Activated B cell treated with CpG ODN at 0.5 μM for 24 hours (primary cell): ENCODE measurements around the gene GRM8. TPM values are rescaled to one million over a fixed set of nuclear protein-coding genes. Genes with fewer than 3 reads are reported as not detected.

Source experiments
- ATAC-seq: fragments of 200-7000 bp; cut with Tn5 transposase; one replicate; pipeline ENCODE4 v1.10.0; 2021; ENCODE audit warnings: low read depth, mild to moderate bottlenecking, moderate library complexity
- CTCF ChIA-PET: fragments of 350-600 bp; sonication (Branson Sonifier 250); formaldehyde crosslinking; loops from one replicate; lab custom pipeline; 2021; ENCODE audit warnings: antibody characterized with exemption; lab: Charles Lee
- POLR2A ChIA-PET: fragments of 350-600 bp; sonication (Branson Sonifier 250); formaldehyde crosslinking; loops from one replicate; lab custom pipeline; 2021; ENCODE audit warnings: antibody characterized with exemption; lab: Charles Lee
- DNase-seq: peaks from one replicate; pipeline ENCODE4 v3.0.0; 2022
- H3K27ac Mint-ChIP-seq: one replicate; pipeline ENCODE4 v1.8.0; 2020; ENCODE audit warnings: mixed read lengths
- H3K27me3 Mint-ChIP-seq: one replicate; pipeline ENCODE4 v1.8.0; 2021; ENCODE audit warnings: mixed read lengths
- H3K36me3 Mint-ChIP-seq: one replicate; pipeline ENCODE4 v1.8.0; 2021; ENCODE audit warnings: low read depth, mixed read lengths
- H3K4me1 Mint-ChIP-seq: one replicate; pipeline ENCODE4 v1.8.0; 2021; ENCODE audit warnings: mixed read lengths
- H3K4me3 Mint-ChIP-seq: one replicate; pipeline ENCODE4 v1.8.0; 2020; ENCODE audit warnings: mild to moderate bottlenecking, mixed read lengths
- H3K9me3 Mint-ChIP-seq: one replicate; pipeline ENCODE4 v1.8.0; 2020; ENCODE audit warnings: mixed read lengths
- intact Hi-C: fragments of 100-400 bp; cut with micrococcal nuclease; formaldehyde crosslinking; loops from one replicate; pipeline ENCODE4 v1.15.1; 2024
- total RNA-seq: library from RNA; stranded (reverse); gene quantifications from 2 replicates; pipeline ENCODE4 v1.2.3, GENCODE V29; 2022
- TF ChIP-seq, protein P1 (sequence below): fragments of 200-600 bp; IDR thresholded peaks from one replicate; pipeline ENCODE4 v1.8.0; 2022; ENCODE audit warnings: antibody characterized with exemption, mild to moderate bottlenecking

GRM8 gene
- total RNA-seq, 1 donor from 2014 or later: not detected

DNA sequence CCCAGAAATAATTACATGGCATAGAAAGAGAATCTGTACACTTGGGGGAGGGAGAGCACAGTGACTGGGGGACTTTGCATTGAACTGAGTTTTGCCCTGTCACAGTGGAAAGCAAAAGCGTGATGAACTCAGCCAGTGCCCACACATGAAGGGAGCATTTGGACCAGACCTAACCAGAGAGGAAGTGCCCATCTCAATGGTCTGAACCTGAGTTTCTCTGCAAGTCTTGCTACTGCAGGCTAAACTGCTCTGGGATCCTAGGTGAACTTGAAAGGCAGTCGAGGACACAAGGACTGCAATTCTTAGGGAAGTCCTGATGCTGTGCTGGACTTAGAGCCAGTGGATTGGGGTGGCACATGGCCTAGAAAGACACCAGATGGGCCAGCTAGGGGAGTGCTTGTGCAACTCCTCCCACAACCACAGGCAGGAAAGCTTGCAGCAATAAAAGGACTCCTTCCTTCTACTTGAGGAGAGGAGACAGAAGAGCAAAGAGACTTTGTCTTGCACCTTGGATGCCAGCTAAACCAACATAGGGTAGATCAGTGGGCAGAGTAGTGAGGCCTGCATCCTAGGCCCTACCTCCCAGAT, 259.0 kb downstream of the GRM8 start:
- H3K4me1 Mint-ChIP-seq: no peaks in the 10 kb centered on the region
- ChIA-PET CTCF (no interaction called here), POLR2A (no interaction called here)
- intact Hi-C loops: no loop called here
- H3K36me3 Mint-ChIP-seq: no peaks in the 10 kb centered on the region
- TF ChIP-seq, protein P1, sequence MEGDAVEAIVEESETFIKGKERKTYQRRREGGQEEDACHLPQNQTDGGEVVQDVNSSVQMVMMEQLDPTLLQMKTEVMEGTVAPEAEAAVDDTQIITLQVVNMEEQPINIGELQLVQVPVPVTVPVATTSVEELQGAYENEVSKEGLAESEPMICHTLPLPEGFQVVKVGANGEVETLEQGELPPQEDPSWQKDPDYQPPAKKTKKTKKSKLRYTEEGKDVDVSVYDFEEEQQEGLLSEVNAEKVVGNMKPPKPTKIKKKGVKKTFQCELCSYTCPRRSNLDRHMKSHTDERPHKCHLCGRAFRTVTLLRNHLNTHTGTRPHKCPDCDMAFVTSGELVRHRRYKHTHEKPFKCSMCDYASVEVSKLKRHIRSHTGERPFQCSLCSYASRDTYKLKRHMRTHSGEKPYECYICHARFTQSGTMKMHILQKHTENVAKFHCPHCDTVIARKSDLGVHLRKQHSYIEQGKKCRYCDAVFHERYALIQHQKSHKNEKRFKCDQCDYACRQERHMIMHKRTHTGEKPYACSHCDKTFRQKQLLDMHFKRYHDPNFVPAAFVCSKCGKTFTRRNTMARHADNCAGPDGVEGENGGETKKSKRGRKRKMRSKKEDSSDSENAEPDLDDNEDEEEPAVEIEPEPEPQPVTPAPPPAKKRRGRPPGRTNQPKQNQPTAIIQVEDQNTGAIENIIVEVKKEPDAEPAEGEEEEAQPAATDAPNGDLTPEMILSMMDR: no peak
- H3K27ac Mint-ChIP-seq: no peak overlapping the region
- DNase-seq: no peak
- H3K4me3 Mint-ChIP-seq: no peak overlapping the region
- no peak for ATAC-seq
- no peaks in the 10 kb centered on the region for H3K27me3 Mint-ChIP-seq
- H3K9me3 Mint-ChIP-seq: no peaks in the 10 kb centered on the region

GRCh38 chr7:126988022-126988421, 264.7 kb downstream of the GRM8 start:
- Mint-ChIP-seq H3K27me3 (no peaks in the 10 kb centered on the region), H3K27ac (no peak overlapping the region), H3K4me3 (no peak overlapping the region), H3K9me3 (no peaks in the 10 kb centered on the region), H3K4me1 (no peaks in the 10 kb centered on the region), H3K36me3 (no peaks in the 10 kb centered on the region)
- POLR2A ChIA-PET: no interaction called here
- ATAC-seq: no peak
- TF ChIP-seq, protein P1: no peak
- intact Hi-C loops: no loop called here
- DNase-seq: no peak
- CTCF ChIA-PET: no interaction called here

DNA sequence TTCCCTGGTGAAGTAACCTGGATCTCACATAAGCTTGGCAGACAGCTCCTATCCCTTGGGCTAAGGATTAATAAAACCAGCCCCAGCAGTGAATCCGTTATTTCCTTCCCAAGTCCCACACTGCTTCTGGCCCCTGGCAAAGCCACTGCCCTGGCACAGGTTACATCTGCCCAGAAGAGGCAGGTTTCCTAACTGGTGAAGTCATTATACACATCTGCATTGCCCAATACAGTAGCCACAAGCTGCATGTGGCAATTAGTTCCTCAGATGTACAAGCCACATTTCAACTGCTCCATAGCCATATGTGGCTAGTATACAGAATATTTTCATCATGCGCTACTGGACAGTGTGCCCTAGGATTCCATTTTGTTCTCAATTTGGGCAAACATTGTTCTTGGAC, 273.0 kb downstream of the GRM8 start:
- TF ChIP-seq, protein P1: no peak
- Mint-ChIP-seq H3K4me3 (no peak overlapping the region), H3K27me3 (no peaks in the 10 kb centered on the region), H3K36me3 (no peaks in the 10 kb centered on the region), H3K4me1 (no peaks in the 10 kb centered on the region), H3K27ac (no peak overlapping the region), H3K9me3 (no peaks in the 10 kb centered on the region)
- DNase-seq (no peak), ATAC-seq (no peak)
- ChIA-PET CTCF (no interaction called here), POLR2A (no interaction called here)
- intact Hi-C loops: no loop called here

GRCh38 chr7:126978865-126979264, 273.9 kb downstream of the GRM8 start:
- POLR2A ChIA-PET: no interaction called here
- TF ChIP-seq, protein P1: no peak
- Mint-ChIP-seq H3K36me3 (no peaks in the 10 kb centered on the region), H3K4me3 (no peak overlapping the region), H3K27ac (no peak overlapping the region), H3K9me3 (no peaks in the 10 kb centered on the region), H3K4me1 (no peaks in the 10 kb centered on the region), H3K27me3 (no peaks in the 10 kb centered on the region)
- ATAC-seq (no peak), DNase-seq (no peak)
- intact Hi-C loops: no loop called here
- CTCF ChIA-PET: no interaction called here

- intact Hi-C loops: no loop called here
- Mint-ChIP-seq H3K4me3 (no peak overlapping the region), H3K4me1 (no peaks in the 10 kb centered on the region), H3K27ac (no peak overlapping the region), H3K9me3 (no peaks in the 10 kb centered on the region), H3K36me3 (no peaks in the 10 kb centered on the region), H3K27me3 (no peaks in the 10 kb centered on the region)
- TF ChIP-seq, protein P1: no peak
- DNase-seq (no peak), ATAC-seq (no peak)
- ChIA-PET POLR2A (no interaction called here), CTCF (no interaction called here)
Measured at GRCh38 chr7:126973066-126973465, 279.7 kb downstream of the GRM8 start.
